ENCODE results near the gene OR1F1. TPM values are rescaled to one million over a fixed set of nuclear protein-coding genes. Genes with fewer than 3 reads are reported as not detected.

Gene OR1F1
- polyA plus RNA-seq, 1 of the 3 experiments (the other 2 are of a cell fraction), result 0.71 TPM

DNA sequence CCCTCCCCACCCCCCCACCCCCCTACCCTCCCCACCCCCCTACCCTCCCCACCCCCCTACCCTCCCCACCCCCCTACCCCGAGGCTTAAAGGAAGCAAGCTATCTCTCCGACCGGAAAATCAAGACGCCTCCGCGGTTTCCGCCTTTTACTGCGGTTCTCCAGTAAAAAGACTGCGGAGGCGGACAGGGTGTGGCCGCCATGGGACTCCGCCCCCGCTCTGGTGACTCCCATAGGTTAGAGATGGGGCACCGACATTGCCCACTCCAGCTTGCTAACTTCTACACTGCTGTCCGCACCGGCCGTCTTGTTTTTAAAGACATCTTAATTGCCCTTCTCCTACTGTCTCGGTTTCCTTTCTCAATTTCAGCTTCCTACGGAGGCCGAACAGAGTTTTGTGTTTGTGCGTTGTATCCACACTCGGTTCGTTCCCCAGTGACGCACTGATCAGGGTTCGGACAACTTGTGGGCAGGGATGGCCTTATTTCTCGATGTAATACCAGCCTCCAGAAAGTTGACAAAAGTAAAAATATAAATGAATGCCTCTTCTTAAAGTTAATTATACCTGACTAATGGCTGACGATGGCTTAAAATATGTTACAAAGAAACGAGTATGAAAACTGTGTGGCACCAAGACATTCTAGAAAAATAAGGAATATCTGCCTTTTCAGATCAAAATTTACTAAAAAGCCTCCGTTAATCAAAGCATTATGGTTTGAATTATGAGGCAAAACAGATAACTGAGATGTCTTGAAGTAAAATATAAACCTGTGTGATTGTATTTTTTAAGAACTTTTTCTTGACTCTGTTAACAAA, 48.1 kb downstream of the OR1F1 start:
- Histone ChIP-seq H3F3A (replicated peaks; ENCODE audit: insufficient read depth) (peaks cover 11% of the 10 kb centered on the region), H3K4me1 (ENCODE audit: control insufficient read depth in 1 of 2, insufficient read depth in 2 of 2, low read depth in 1 of 2, low read length in 1 of 2) (peaks cover 10 to 11% of the 10 kb centered on the region in 2 experiments; a peak in 1 of 4 replicates), H3K9ac (no peak overlapping the region), H4K20me1 (ENCODE audit: insufficient read depth) (no peaks in the 10 kb centered on the region), H3K4me2 (no peak overlapping the region), H3K27ac (ENCODE audit: low read depth in 2 of 2, low read length in 1 of 2) (no peak overlapping the region), H3K9me2 (no peaks in the 10 kb centered on the region), H3K4me3 (ENCODE audit: low read depth in 2 of 2, low read length in 1 of 2) (no peak overlapping the region), H3K36me3 (replicated peaks in 1 of 2; ENCODE audit: control insufficient read depth in 1 of 2, insufficient read depth in 2 of 2, low read length in 1 of 2) (peaks cover 23% of the 10 kb centered on the region in 2 experiments), H2AFZ (ENCODE audit: low read depth) (no peak overlapping the region), H3K79me2 (ENCODE audit: insufficient read depth) (peaks cover 26% of the 10 kb centered on the region), H3K9me3 (no peaks in the 10 kb centered on the region), H3K27me3 (ENCODE audit: insufficient read depth) (peaks cover 7% of the 10 kb centered on the region; the same call in 1 of the 2 replicates)
- CTCF ChIA-PET, result interaction anchor here (0.6 to 1.6 kb wide), 2 partner anchors 20 to 22 kb away, joined by 3 read pairs; partner anchors contain the start of gene MEFV
- POLR2A ChIA-PET, result no interaction called here
- 80% methylated on average over 29 of the region's 29 CpGs for WGBS (ENCODE audit: low lambda C conversion rate)
- TF ChIP-seq MXI1 (IDR thresholded peaks at IDR 0.05; ENCODE audit: low read depth, low read length) (no peak), ELF1 (IDR thresholded peaks at IDR 0.05) (no peak), NRF1 (IDR thresholded peaks at IDR 0.05; ENCODE audit: low read depth, low read length) (no peak), TCF12 (IDR thresholded peaks at IDR 0.05) (no peak)
- no peak for DNase-seq

DNA sequence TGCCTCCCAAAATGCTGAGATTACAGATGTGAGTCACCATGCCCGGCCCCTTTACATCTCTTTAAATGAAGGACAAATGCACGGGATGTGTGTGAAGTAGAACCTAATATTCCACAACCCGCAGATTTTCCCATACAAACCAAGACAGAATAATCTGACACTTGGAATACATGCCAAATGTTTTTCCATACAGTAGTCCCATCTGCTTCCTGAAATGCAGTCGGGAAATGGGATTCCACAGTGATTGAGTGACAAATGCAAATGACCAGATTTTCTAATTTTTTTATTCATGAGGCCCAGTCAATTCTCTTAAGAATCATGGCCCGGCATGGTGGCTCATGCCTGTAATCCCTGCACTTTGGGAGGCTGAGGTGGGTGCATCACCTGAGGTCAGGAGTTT, 53.8 kb downstream of the OR1F1 start:
- no peaks in the 10 kb centered on the region for H3K4me1 ChIP-seq (ENCODE audit: control insufficient read depth in 1 of 2, insufficient read depth in 2 of 2, low read depth in 1 of 2, low read length in 1 of 2)
- WGBS (ENCODE audit: low lambda C conversion rate), result 10% methylated on average over 5 of the region's 5 CpGs
- H3F3A ChIP-seq (replicated peaks; ENCODE audit: insufficient read depth), result peaks cover 2% of the 10 kb centered on the region
- H3K4me2 ChIP-seq, result no peak overlapping the region
- H3K9ac ChIP-seq, result no peak overlapping the region
- H3K9me3 ChIP-seq, result no peaks in the 10 kb centered on the region
- H4K20me1 ChIP-seq (ENCODE audit: insufficient read depth), result no peaks in the 10 kb centered on the region
- H3K27ac ChIP-seq (ENCODE audit: low read depth in 2 of 2, low read length in 1 of 2), result no peak overlapping the region
- no peak overlapping the region for H3K4me3 ChIP-seq (ENCODE audit: low read depth in 2 of 2, low read length in 1 of 2)
- peaks cover 32% of the 10 kb centered on the region; the same call in 1 of the 2 replicates for H3K27me3 ChIP-seq (ENCODE audit: insufficient read depth)
- no peak overlapping the region for H2AFZ ChIP-seq (ENCODE audit: low read depth)
- H3K9me2 ChIP-seq, result no peaks in the 10 kb centered on the region
- no peak for DNase-seq
- TF ChIP-seq NFIC (IDR thresholded peaks at IDR 0.05; ENCODE audit: borderline replicate concordance), result no peak
- TF ChIP-seq GABPA (IDR thresholded peaks at IDR 0.05; ENCODE audit: low read depth), result no peak
- no peak for TF ChIP-seq RFX5 (IDR thresholded peaks at IDR 0.05; ENCODE audit: low read length)
- TF ChIP-seq FOSL2 (IDR thresholded peaks at IDR 0.05; ENCODE audit: borderline replicate concordance, low read depth), result no peak
- TF ChIP-seq, protein P1, sequence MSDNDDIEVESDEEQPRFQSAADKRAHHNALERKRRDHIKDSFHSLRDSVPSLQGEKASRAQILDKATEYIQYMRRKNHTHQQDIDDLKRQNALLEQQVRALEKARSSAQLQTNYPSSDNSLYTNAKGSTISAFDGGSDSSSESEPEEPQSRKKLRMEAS (IDR thresholded peaks at IDR 0.05; ENCODE audit: low read depth), result no peak
- TF ChIP-seq, protein P2, sequence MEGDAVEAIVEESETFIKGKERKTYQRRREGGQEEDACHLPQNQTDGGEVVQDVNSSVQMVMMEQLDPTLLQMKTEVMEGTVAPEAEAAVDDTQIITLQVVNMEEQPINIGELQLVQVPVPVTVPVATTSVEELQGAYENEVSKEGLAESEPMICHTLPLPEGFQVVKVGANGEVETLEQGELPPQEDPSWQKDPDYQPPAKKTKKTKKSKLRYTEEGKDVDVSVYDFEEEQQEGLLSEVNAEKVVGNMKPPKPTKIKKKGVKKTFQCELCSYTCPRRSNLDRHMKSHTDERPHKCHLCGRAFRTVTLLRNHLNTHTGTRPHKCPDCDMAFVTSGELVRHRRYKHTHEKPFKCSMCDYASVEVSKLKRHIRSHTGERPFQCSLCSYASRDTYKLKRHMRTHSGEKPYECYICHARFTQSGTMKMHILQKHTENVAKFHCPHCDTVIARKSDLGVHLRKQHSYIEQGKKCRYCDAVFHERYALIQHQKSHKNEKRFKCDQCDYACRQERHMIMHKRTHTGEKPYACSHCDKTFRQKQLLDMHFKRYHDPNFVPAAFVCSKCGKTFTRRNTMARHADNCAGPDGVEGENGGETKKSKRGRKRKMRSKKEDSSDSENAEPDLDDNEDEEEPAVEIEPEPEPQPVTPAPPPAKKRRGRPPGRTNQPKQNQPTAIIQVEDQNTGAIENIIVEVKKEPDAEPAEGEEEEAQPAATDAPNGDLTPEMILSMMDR (IDR thresholded peaks at IDR 0.05), result no peak
- no peak for TF ChIP-seq CHD2 (IDR thresholded peaks at IDR 0.05; ENCODE audit: low read length, partially characterized antibody)
- no peak for TF ChIP-seq SIN3A (IDR thresholded peaks at IDR 0.05; ENCODE audit: borderline replicate concordance, low read depth, low read length)
- TF ChIP-seq JUND (IDR thresholded peaks at IDR 0.05), result no peak
- TF ChIP-seq, protein P3, sequence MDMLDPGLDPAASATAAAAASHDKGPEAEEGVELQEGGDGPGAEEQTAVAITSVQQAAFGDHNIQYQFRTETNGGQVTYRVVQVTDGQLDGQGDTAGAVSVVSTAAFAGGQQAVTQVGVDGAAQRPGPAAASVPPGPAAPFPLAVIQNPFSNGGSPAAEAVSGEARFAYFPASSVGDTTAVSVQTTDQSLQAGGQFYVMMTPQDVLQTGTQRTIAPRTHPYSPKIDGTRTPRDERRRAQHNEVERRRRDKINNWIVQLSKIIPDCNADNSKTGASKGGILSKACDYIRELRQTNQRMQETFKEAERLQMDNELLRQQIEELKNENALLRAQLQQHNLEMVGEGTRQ (IDR thresholded peaks at IDR 0.05; ENCODE audit: borderline replicate concordance, low read depth, low read length), result no peak
- TF ChIP-seq, protein P4, sequence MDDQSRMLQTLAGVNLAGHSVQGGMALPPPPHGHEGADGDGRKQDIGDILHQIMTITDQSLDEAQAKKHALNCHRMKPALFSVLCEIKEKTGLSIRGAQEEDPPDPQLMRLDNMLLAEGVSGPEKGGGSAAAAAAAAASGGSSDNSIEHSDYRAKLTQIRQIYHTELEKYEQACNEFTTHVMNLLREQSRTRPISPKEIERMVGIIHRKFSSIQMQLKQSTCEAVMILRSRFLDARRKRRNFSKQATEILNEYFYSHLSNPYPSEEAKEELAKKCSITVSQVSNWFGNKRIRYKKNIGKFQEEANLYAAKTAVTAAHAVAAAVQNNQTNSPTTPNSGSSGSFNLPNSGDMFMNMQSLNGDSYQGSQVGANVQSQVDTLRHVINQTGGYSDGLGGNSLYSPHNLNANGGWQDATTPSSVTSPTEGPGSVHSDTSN (IDR thresholded peaks at IDR 0.05), result no peak
- CTCF ChIA-PET, result no interaction called here
- no peaks in the 10 kb centered on the region for H3K36me3 ChIP-seq (replicated peaks in 1 of 2; ENCODE audit: control insufficient read depth in 1 of 2, insufficient read depth in 2 of 2, low read length in 1 of 2)
- no peaks in the 10 kb centered on the region for H3K79me2 ChIP-seq (ENCODE audit: insufficient read depth)
- POLR2A ChIA-PET, result no interaction called here
